Stimulated activated CD4-positive, alpha-beta T cell treated with anti-CD3 and anti-CD28 coated beads, TNF-alpha, amount 100 ng/mL, for 48 hours (primary cell): ENCODE data around the gene ZFR2.

Experiments
- DNase-seq, 3 donors: peaks; one replicate each; pipeline ENCODE4 v3.0.0-alpha.2; 2020; ENCODE audit warnings: low read depth in 3 of 3

ZFR2 gene

GRCh38 chr19:3837332-3837731 is 31.5 kb downstream of the ZFR2 start:
- DNase-seq = no peak

- no peak for DNase-seq
Observed at GRCh38 chr19:3836887-3837286, 32.0 kb downstream of the ZFR2 start.

GRCh38 chr19:3835055-3835435 is 33.8 kb downstream of the ZFR2 start:
- DNase-seq = no peak

- no peak for DNase-seq
Observed at GRCh38 chr19:3834349-3835054, 34.3 kb downstream of the ZFR2 start.

GRCh38 chr19:3833578-3834348 is 35.1 kb downstream of the ZFR2 start:
- DNase-seq = no peak

GRCh38 chr19:3832001-3832400 is 36.8 kb downstream of the ZFR2 start:
- DNase-seq = no peak

GRCh38 chr19:3831601-3832000 is 37.2 kb downstream of the ZFR2 start:
- DNase-seq = no peak

- no peak for DNase-seq
Observed at GRCh38 chr19:3830621-3831589, 37.9 kb downstream of the ZFR2 start.

- no peak for DNase-seq
Observed at GRCh38 chr19:3827306-3827705, 41.5 kb downstream of the ZFR2 start.

GRCh38 chr19:3826163-3826562 is 42.7 kb downstream of the ZFR2 start:
- no peak for DNase-seq

GRCh38 chr19:3825286-3825956 is 43.4 kb downstream of the ZFR2 start:
- DNase-seq = no peak

GRCh38 chr19:3823350-3823713 is 45.5 kb downstream of the ZFR2 start:
- no peak for DNase-seq

- DNase-seq = no peak
Observed at GRCh38 chr19:3822683-3823349, 46.0 kb downstream of the ZFR2 start.

GRCh38 chr19:3821857-3822364 is 46.9 kb downstream of the ZFR2 start:
- peak; percentile 79 to 85 (median 83) for DNase-seq

GRCh38 chr19:3821156-3821555 is 47.7 kb downstream of the ZFR2 start:
- DNase-seq = no peak

- no peak for DNase-seq
Observed at GRCh38 chr19:3819989-3820388, 48.8 kb downstream of the ZFR2 start.

- DNase-seq = no peak
Observed at GRCh38 chr19:3818918-3819317, 49.9 kb downstream of the ZFR2 start.

GRCh38 chr19:3818466-3818865 is 50.4 kb downstream of the ZFR2 start:
- DNase-seq = peak; percentile 30 to 51 (median 33)

GRCh38 chr19:3817761-3818160 is 51.1 kb downstream of the ZFR2 start:
- no peak for DNase-seq

GRCh38 chr19:3816566-3817218 is 52.1 kb downstream of the ZFR2 start:
- DNase-seq = no peak
